Ramos (cell line): Measurements from ENCODE around the gene IGLL1.

ENCODE experiments used
- in situ Hi-C: fragments of 300-500 bp; cut with MboI; formaldehyde crosslinking; loops from one replicate; pipeline ENCODE4 v1.14.3; 2022; ENCODE audit warnings: low sequenced_read_pairs; ENCODE audit not compliant: unreplicated experiment

IGLL1 gene

DNA sequence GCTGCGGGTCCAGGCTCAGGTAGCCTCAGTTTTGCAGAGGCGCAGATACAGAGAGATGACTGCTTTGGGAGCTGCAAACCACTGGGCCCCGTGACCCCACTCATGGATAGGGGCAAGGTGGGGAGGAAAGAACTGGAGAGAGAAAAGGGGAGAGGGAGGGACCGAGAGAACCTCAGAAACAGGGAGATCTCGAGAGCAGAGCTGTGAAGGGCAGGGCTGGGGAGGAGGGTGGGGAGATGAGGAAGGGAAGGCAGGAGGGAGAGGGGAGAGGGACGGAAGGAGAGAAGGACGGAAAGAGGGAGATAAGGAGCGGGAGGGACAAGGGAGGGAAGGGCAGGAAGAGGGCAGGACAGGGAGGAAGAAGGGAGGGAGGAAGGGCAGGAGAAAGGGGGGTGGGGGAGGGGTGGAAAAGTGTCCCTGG is 46.3 kb downstream of the IGLL1 start:
- in situ Hi-C loops = loop anchor here (10.0 to 25.0 kb wide), 3 partner anchors 119 to 371 kb away; no protein-coding TSS in a partner anchor

DNA sequence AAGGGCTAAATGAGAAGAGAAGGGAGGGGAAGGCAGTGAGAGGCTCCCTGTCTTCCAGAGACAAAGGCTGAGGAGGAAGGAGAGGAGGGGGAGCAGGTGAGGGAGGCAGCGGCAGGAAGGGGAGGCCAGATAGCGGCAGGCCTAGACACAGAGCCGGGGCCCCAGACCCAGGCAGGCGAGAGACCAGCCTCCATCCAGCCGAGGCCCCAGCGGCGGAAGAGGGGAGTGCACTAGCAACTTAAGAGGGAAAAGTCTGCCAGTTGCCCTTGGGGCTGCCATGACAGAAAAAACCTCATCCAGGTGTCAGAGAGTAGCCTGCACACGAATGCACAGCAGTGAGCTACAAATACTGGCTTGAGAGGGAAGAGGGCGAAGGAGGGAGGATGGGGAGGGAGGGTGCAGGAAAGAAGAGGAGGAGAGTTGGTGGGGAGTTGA is 46.7 kb downstream of the IGLL1 start:
- in situ Hi-C loops = loop anchor here (10.0 to 25.0 kb wide), 3 partner anchors 119 to 371 kb away; no protein-coding TSS in a partner anchor

DNA sequence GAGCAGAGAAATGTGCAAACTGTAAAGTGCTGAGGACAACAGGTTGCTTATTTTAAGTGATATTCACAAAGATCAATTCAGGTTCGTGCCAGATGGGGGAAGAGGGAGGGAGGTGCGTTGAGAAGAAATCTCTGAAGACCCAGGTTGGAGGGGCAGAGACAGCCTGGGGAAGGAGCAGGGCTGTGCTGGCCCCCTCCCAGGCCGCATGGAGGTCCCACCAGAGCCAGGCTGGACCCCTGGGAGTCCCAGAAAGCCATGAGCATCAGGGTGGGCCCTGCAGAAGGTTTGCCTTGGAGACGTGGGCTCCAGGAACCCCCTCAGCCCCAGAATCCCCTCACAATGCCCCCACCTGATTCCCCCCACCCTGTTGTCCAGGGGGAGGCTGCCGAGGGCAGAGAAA is 47.4 kb downstream of the IGLL1 start:
- in situ Hi-C loops = loop anchor here (10.0 to 25.0 kb wide), 3 partner anchors 118 to 370 kb away; no protein-coding TSS in a partner anchor

DNA sequence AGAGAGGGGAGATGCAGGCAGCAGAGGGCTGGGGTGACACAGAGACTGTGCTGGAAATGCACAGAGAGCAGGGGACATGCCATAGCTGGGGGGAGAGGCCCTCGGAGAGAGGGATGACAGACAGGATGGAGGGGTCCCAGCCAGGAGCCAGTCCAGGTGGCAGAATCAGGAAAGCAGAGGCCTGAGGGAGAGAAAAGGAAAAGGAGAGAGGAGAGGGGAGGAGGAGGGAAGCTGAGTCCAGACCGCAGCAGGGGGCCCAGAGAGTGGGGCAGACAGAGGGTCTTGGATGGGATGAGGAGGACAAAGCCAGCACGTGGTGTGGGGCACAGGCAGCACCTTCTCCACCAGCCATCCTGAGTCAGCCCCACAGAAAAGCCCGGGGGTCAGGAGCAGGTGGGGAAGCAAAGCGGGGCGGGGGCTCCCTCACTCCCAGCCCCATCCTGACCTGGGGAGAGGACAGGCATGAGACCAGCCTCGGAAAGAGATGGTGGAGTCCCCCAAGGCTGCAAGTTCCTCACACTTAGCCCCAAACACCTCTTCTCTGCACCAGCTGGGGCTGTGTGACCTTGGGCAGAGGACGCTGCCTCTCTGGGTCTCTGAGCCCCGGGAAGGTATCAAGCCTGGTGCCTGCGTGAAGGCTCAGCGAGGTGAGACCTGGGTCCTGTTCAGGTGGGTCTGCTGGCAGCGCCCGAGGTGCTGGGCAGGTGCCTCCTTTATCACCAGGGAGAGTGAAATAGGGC is 48.0 kb downstream of the IGLL1 start:
- in situ Hi-C loops = loop anchor here (10.0 to 25.0 kb wide), 3 partner anchors 117 to 370 kb away; no protein-coding TSS in a partner anchor

DNA sequence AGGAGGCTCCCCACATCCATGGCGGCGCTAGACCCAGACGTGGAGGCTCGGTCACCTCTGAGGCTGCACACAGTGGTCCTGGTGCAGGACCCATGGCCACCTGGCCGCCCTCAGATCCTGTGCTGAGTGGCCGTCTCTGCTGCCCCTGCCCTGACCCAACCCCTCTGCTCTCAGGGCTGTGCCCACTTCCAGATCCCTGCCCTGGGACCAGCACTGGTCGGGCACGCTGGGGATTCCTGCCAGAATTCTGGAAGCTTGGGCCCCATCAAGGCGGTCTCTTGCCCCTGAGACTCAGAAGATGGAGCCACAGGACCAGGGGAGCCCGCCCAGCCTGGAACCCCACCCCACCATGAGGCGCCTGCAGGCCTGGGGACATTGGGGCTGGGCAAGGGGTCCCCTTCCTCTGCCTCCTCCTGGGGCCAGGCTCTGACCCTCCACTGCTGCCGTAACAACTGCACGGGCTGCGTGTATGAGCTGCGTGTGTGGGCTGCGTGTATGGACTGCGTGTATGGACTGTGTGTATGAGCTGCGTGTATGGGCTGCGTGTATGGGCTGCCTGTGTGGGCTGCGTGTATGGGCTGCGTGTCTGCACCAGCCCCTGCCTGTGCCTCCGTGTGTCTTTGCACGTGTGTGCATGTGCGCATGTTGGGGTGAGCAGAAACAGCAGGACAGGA is 48.7 kb downstream of the IGLL1 start:
- in situ Hi-C loops = loop anchor here (10.0 to 25.0 kb wide), 3 partner anchors 117 to 369 kb away; no protein-coding TSS in a partner anchor

DNA sequence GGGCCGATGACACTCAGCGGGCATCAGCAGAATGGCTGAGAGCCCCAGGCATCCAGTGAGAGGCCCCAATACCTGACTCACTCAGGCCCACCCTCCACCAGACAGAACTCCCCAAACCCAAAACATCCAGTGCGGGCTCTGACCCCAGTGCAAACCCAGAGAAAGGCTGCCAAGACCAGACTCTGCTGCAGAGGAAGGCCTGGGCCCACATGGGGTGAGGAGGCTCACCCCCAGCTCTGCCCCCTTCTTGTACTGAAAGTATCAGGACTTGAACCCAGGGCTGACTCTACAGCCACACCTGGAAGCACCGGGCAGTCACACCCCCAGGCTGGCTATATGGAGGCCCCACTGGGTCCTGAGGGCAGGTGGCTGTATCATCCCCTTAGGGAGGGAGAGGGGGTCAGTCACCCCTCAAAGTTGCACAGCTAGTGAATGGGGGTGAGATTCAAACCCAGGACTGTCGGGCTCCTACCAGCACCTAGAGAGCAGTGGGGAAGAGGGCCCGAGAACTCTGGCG is 49.3 kb downstream of the IGLL1 start:
- in situ Hi-C loops = loop anchor here (10.0 to 25.0 kb wide), 3 partner anchors 116 to 369 kb away; no protein-coding TSS in a partner anchor

DNA sequence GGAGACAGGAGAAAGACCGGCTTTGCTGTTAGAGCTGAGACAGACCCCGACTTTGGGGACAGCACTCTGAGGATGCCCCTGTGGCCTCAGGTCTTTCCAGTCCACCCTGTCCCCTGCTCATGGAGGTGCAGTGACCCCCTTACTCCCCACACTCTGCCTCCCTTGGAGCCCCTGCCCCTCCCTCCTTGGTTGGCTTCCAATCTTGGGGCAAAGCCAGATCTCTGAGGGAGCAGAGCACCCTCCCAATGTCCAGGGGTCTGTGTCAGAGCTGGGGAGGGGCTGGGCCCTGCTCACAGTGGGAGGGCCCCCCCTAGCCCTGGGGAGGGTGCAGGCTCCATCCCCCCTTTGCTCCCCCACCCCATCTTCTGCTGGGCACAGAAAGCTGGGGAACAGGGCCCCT is 50.0 kb downstream of the IGLL1 start:
- in situ Hi-C loops = loop anchor here (10.0 to 25.0 kb wide), 3 partner anchors 115 to 368 kb away; no protein-coding TSS in a partner anchor

DNA sequence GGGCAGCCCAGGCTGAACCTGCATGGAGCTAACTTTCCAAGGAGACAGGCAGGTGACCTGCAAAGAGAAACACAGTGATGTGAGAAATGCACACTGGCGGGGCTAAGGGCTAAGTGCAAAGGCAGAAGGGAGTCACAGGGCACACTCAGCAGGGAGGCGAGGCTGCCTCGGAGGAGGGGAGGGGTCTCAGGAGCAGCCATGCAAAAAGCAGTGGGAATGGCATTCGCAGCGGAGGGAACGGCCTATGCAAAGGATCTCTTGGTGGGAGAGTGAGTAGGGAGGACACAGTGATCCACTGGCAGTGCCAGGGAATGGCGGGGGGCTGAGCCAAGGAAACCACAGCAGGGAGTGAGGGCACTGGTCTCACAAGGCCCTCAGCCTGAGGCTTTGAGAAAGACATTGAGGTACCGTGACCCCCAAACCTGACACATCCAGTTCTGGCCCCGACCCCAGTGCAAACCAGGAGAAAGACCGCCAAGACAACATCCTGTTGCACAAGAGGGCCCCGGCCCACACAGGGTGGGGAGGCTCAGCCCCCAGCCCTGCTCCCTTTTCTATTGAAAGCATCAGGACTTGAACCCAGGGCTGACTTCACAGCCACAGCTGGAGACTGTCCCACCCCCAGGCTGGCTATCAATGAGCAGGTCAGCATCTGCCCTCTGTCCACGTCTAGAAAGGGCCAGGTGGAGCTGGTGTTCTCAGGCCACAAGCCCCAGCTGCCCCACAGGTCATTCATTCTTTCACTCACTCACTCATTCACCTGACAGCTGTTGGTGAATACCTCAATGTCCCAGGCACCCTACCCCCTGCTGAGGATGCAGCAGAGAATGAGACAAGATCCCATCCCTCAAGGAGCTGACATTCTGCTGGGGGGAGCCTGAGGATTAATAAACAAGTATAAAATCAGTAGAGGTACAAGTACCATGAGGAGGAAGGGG is 50.7 kb downstream of the IGLL1 start:
- in situ Hi-C loops = loop anchor here (10.0 to 25.0 kb wide), 3 partner anchors 115 to 367 kb away; no protein-coding TSS in a partner anchor

DNA sequence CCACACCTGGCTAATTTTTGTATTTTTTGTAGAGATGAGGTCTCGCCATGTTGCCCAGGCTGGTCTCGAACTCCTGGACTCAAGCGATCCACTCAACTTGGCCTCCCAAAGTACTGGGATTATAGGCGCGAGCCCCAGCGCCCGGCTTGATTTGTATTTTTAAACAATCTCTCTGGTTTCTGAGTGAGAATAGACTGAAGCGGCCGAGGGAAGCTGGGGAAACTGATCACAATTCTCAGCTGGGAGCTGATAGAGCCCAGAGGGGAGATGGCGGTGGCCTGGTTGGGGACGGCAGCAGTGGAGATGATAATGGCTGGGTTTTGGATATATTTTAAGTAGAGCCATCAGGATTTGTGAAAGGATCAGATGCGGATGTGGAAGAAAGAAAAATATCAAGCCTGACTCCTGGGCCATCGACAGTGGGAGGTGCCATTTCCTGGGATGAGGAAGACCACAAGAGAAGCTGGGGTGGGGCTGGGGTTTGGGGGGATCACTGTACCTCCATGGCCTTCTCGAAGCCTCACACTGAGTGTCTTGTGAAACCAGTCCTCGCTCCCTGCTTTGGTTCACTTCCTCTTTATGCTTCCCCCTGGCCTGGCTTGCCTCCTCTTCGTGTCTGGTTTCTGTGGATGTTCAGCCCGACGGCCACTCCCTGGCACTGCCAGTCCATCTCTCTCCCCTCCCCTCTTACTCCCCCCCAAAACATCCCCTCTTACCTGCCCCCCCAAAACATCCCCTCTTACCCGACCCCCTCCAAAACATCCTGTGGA is 51.9 kb downstream of the IGLL1 start:
- in situ Hi-C loops = loop anchor here (25.0 kb wide), 2 partner anchors 216 to 366 kb away; no protein-coding TSS in a partner anchor

DNA sequence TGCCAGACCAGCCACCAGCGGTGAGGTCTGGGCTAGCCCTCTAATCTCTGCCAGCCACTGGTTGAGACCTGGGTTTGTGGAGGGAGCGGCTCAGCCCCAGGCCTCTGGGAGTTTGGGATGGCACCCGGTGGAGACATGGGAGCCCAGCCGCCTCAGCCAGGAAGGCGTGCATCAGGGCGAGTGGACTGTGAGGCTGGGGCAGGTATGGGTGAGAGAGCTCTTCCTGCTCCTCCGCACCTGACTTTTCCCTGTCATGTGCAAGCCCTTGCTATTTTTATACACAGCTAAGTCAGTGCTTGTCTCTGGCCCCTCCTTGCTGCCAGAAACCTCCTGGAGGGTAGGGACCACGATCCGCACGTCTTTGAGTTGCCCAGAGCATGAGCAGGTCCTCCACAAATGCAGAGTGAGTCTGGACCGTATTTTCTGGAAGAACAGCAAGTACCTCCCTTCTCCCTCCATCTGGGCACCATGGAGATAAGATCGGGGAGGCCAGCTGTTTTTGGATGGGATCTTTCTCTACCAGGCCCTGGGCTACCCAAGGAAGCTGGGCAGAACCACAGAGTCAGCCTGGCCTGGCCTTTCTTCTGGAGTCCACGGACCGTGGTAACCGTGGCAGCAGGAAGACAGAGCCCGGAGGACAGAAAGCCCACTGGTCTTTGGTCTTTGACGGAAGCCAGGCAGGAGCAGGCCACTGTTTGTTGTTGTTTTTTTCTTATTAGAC is 53.3 kb downstream of the IGLL1 start:
- in situ Hi-C loops = loop anchor here (25.0 kb wide), 2 partner anchors 214 to 364 kb away; no protein-coding TSS in a partner anchor

DNA sequence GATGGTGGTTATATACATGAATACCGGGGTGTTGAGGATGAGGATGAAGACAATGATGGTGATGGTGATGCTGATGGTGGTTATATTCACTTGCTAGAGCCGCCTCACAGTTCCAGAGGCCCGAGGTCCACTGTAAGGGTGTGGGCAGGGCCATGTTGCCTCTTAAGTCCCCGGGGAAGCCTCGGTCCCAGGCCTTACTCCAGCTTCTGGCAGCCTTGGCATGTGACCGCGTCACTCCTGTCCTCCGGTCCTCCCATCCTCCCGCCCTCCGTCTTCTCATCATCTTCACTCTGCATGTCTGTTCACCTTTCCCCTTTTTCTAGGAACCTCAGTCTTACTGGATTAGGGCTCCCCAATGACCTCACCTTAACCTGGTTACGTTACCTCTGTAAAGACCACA is 54.6 kb downstream of the IGLL1 start:
- in situ Hi-C loops = loop anchor here (25.0 kb wide), 2 partner anchors 213 to 363 kb away; no protein-coding TSS in a partner anchor

DNA sequence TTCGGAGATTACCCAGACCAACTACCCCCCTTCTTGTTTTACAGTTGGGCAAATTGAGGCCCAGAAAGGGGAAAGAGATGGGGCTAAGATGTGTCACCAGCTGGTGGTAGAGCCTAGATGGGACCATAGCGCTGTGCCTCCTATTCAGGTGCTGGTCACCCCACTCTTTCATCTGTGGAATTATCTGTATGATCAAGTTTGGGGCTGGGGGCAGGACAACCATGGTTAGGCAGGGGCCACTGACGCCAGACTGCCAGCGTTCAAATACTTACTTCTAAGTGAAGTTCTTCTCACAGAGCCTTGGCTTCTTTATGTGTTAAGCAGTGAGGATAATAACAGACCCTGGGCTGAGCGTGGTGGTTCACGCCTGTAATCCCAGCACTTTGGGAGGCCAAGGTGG is 55.9 kb downstream of the IGLL1 start:
- in situ Hi-C loops = no loop called here

DNA sequence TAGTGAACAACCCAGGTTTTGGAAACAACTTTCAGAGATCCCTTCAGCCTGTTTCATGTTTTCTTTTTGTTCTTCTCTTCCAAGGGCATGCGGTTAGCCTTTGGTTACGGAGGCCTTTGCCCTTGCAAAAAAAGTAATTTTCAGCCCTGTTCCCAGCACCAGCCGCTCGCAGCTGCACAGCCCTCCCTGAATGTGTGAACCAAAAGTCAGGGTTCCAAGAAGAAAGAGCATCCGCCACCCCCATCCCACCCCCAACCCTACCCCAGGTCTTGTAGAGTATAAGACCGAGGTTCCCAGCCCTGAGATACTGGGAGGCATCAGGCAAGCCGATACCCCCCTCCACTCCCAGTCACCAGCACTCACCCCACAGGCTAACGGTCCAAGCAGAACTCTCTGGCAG is 56.4 kb downstream of the IGLL1 start:
- in situ Hi-C loops = no loop called here
